Measurements from ENCODE around the gene TDRD6.

DNA sequence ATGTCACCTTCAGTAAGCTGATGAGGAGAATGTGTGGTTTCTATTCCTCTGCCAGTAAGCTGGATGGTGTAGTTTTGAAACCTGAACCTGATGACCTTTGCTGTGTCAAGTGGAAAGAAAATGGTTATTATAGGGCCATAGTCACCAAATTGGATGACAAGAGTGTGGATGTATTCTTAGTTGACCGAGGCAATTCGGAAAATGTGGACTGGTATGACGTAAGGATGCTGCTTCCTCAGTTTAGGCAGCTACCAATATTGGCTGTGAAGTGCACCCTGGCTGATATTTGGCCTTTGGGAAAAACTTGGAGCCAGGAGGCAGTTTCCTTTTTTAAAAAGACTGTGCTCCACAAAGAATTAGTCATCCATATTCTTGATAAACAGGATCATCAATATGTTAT, 2.0 kb downstream of the TDRD6 start:
- TF ChIP-seq, protein P1, sequence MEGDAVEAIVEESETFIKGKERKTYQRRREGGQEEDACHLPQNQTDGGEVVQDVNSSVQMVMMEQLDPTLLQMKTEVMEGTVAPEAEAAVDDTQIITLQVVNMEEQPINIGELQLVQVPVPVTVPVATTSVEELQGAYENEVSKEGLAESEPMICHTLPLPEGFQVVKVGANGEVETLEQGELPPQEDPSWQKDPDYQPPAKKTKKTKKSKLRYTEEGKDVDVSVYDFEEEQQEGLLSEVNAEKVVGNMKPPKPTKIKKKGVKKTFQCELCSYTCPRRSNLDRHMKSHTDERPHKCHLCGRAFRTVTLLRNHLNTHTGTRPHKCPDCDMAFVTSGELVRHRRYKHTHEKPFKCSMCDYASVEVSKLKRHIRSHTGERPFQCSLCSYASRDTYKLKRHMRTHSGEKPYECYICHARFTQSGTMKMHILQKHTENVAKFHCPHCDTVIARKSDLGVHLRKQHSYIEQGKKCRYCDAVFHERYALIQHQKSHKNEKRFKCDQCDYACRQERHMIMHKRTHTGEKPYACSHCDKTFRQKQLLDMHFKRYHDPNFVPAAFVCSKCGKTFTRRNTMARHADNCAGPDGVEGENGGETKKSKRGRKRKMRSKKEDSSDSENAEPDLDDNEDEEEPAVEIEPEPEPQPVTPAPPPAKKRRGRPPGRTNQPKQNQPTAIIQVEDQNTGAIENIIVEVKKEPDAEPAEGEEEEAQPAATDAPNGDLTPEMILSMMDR (IDR thresholded peaks at IDR 0.05): no peak
- TF ChIP-seq POLR2A (IDR thresholded peaks at IDR 0.05): no peak
- TF ChIP-seq POLR2AphosphoS5 (IDR thresholded peaks at IDR 0.05): no peak
- no peak for TF ChIP-seq EP300 (IDR thresholded peaks at IDR 0.05; ENCODE audit: low read depth)

Data from transverse colon (tissue), 4 donors.